Left lung (tissue), 10 donors: Measurements from ENCODE around the gene GPSM1. TPM values are rescaled to one million over a fixed set of nuclear protein-coding genes. Genes with fewer than 3 reads are reported as not detected.
A peak's percentile ranks its signal among the peaks of the same experiment; 100 is the strongest.

Experiments
- ATAC-seq: fragments of 200-7000 bp; cut with Tn5 transposase; one replicate; pipeline ENCODE4 v1.9.1; 2020; ENCODE audit warnings: moderate library complexity
- DNase-seq, 4 donors: peaks; one replicate each; pipeline ENCODE4 v3.0.0-alpha.2; 2013 to 2020
- H3K27ac ChIP-seq, 2 donors: fragments of 200-600 bp; sonication (generic) in 1 of 2; one replicate each; pipeline versions ENCODE4 v1.5.0 to v1.8.0; 2020 to 2021
- H3K27me3 ChIP-seq, 2 donors: fragments of 200-600 bp; sonication (generic) in 1 of 2; one replicate each; pipeline versions ENCODE4 v1.5.0 to v1.8.0; 2020 to 2021
- H3K36me3 ChIP-seq, 2 donors: fragments of 200-600 bp; sonication (generic) in 1 of 2; one replicate each; pipeline versions ENCODE4 v1.5.0 to v1.8.0; 2020 to 2021
- H3K4me1 ChIP-seq, 2 donors: fragments of 200-600 bp; one replicate each; pipeline ENCODE4 v1.8.0; 2021
- H3K4me3 ChIP-seq, 2 donors: fragments of 200-600 bp; sonication (generic) in 1 of 2; one replicate each; pipeline versions ENCODE4 v1.5.0 to v1.8.0; 2020 to 2021; ENCODE audit warnings: mild to moderate bottlenecking in 1 of 2
- H3K9me3 ChIP-seq, 2 donors: fragments of 200-600 bp; sonication (generic) in 1 of 2; one replicate each; pipeline versions ENCODE4 v1.5.0 to v1.8.0; 2020 to 2021
- CTCF ChIP-seq, 2 donors: fragments of 200-600 bp; sonication (generic) in 1 of 2; IDR thresholded peaks; one replicate each; pipeline versions ENCODE4 v1.5.0 to v1.8.0; 2021; ENCODE audit warnings: antibody characterized with exemption in 2 of 2
- intact Hi-C, 2 donors: fragments of 100-400 bp; cut with DNase I; formaldehyde crosslinking; loops; one replicate each; pipeline versions ENCODE4 v1.11.2 to v1.14.2; 2022
- polyA plus RNA-seq, 6 donors: library from polyadenylated mRNA; unstranded; fragments of 120-200 nt; gene quantifications; one replicate each; pipeline ENCODE4 v1.2.1, GENCODE V29; 2013; ENCODE audit not compliant: insufficient read length in 6 of 6
- total RNA-seq, 2 donors: library from RNA; stranded (reverse); fragmentation: NEBNext Ultra II Directional; extraction: Animal tissue kit (Norgen Biotek cat#: 25700); gene quantifications; one replicate each; pipeline ENCODE4 v1.2.1, GENCODE V29; 2021
- donor health status: DM: no; HTN: yes; CAD: no.
- donor health status: DM: no; HTN: no; CAD: no.

Gene GPSM1
- total and polyA plus RNA-seq, 8 donors, result 21.7 to 84.3 (median 52.7) TPM

DNA sequence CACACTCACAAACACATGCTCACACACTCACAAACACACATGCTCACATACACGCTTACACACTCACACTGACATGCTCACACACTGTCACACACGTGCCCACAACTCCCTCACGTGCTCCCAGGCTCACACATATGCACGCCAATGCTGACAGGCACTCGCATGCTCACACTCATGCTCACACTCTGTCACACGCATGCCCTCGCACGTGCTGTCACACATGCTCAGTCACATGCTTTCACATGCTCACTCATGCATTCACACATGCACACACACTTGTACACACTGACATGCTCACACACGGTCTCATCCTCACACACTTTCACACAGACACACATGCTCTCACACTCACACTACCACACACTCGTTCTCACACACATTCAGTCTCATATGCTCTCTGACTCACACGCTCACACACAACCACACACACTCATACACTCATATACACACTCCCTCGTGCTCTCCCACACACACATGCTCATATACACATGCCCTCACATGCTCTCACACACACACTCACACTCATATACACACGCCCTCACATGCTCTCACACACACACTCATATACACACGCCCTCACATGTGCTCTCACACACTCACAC is 33.8 kb upstream of the GPSM1 start:
- peaks cover 0 to 40% of the 10 kb centered on the region in 2 donors for H3K27me3 ChIP-seq
- intact Hi-C loops, result no loop called here
- peak in 1 of 4 donors; percentile 14 for DNase-seq
- no peak for TF ChIP-seq CTCF (IDR thresholded peaks at IDR 0.05)
- no peak overlapping the region for H3K4me3 ChIP-seq
- H3K36me3 ChIP-seq, result no peaks in the 10 kb centered on the region
- ATAC-seq, result no peak
- no peaks in the 10 kb centered on the region for H3K9me3 ChIP-seq
- no peaks in the 10 kb centered on the region for H3K4me1 ChIP-seq
- no peak overlapping the region for H3K27ac ChIP-seq

DNA sequence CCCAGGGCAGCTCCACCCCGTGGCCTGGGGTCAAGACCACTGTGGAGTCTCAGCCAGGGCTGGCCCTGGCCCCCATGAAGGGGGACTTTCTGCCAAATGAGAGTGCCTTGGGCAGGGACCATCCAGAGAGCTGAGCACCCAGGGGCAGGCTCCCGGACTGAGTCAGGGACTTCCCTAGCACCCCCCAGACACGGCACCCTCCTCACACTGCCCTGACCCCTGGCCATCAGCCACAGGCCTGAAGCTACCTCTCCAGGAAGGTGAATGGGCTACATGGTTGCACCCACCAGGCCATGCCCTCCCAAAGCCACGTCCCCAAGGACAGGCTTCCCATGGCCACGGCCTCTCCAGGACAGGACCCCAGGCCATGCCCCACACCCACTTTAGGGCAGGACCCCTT is 32.9 kb upstream of the GPSM1 start:
- no peak for ATAC-seq
- H3K9me3 ChIP-seq, result no peaks in the 10 kb centered on the region

DNA sequence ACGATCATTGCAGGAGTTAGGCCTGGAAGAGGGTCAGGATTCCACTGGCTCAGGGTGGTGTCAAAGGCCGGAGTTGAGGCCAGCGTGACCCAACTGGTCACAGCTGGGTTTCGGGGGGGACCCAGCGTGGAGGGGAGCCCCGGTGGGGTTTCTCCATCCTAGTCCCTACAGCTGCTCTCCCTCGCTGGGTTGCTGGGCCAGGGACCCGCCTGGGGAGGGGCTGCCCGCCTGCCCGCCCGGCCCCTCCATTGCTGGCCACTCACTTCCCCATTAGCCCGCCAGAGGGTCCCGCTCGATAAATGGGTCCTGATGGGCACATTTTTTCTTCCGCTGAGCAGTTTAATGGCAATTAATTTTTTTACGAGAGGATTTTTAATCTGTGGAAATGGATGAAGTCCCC is 32.3 kb upstream of the GPSM1 start:
- no peak for TF ChIP-seq CTCF (IDR thresholded peaks at IDR 0.05)
- Histone ChIP-seq H3K36me3 (no peaks in the 10 kb centered on the region), H3K9me3 (no peaks in the 10 kb centered on the region), H3K27me3 (peaks cover 0 to 32% of the 10 kb centered on the region in 2 donors), H3K27ac (no peak overlapping the region), H3K4me1 (no peaks in the 10 kb centered on the region), H3K4me3 (no peak overlapping the region)
- no peak for ATAC-seq
- DNase-seq, result peak in 1 of 4 donors; percentile 41
- intact Hi-C loops, result no loop called here

More for the DNA sequence above, 32.9 kb upstream of the GPSM1 start:
- H3K4me3 ChIP-seq, result no peak overlapping the region
- peak in 1 of 4 donors; percentile 60 for DNase-seq
- intact Hi-C loops, result no loop called here
- H3K4me1 ChIP-seq, result no peaks in the 10 kb centered on the region
- H3K36me3 ChIP-seq, result no peaks in the 10 kb centered on the region
- no peak overlapping the region for H3K27ac ChIP-seq
- peaks cover 0 to 38% of the 10 kb centered on the region in 2 donors for H3K27me3 ChIP-seq
- TF ChIP-seq CTCF (IDR thresholded peaks at IDR 0.05), result no peak

GRCh38 chr9:136295542-136296433 is 31.6 kb upstream of the GPSM1 start:
- H3K4me1 ChIP-seq, result no peaks in the 10 kb centered on the region

More at GRCh38 chr9:136295542-136296433, 31.6 kb upstream of the GPSM1 start:
- no peak for TF ChIP-seq CTCF (IDR thresholded peaks at IDR 0.05)
- DNase-seq (peak in 1 of 4 donors; percentile 47), ATAC-seq (no peak)
- intact Hi-C loops, result no loop called here
- Histone ChIP-seq H3K4me3 (no peak overlapping the region), H3K9me3 (no peaks in the 10 kb centered on the region), H3K27ac (no peak overlapping the region), H3K36me3 (no peaks in the 10 kb centered on the region), H3K27me3 (peaks cover 0 to 26% of the 10 kb centered on the region in 2 donors)
